IMR-90 (cell line): ENCODE data around the gene ASTN2. TPM values are rescaled to one million over a fixed set of nuclear protein-coding genes. Genes with fewer than 3 reads are reported as not detected.

Experiments used
- ATAC-seq: fragments of 200-7000 bp; cut with Tn5 transposase; 2 replicates; pipeline ENCODE4 v1.9.1; 2020; ENCODE audit warnings: low read depth, mild to moderate bottlenecking, moderate library complexity
- BruUV-seq: library from RNA; stranded (reverse); fragments of 400-500 nt; replicated peaks from 2 replicates; lab custom pipeline; 2021; lab: Mats Ljungman, UMichigan
- CTCF ChIA-PET: fragments of 300-600 bp; formaldehyde crosslinking; extraction: SDS; loops from one replicate; lab custom pipeline; 2021; ENCODE audit warnings: antibody characterized with exemption; lab: Yijun Ruan, JAX
- POLR2A ChIA-PET: fragments of 300-600 bp; sonication (Branson Sonifier 250); formaldehyde crosslinking; loops from one replicate; lab custom pipeline; 2022; ENCODE audit warnings: antibody characterized with exemption; ENCODE audit not compliant: unreplicated experiment; lab: Charles Lee
- DNase-seq: peaks from one replicate; pipeline ENCODE4 v3.0.0; 2013
- H2AFZ ChIP-seq: replicated peaks from 2 replicates; pipeline ENCODE3; 2013; ENCODE audit warnings: low read length, mild to moderate bottlenecking; ENCODE audit not compliant: poor library complexity
- H2AK5ac ChIP-seq: 2 replicates; pipeline ENCODE4 v1.6.1; 2013; ENCODE audit warnings: low read depth, low read length, inconsistent platforms
- H2AK9ac ChIP-seq: replicated peaks from 2 replicates; pipeline ENCODE3; 2013; ENCODE audit warnings: mild to moderate bottlenecking, low read depth, low read length, moderate library complexity; ENCODE audit not compliant: poor library complexity
- H2BK120ac ChIP-seq: 2 replicates; pipeline ENCODE4 v1.6.1; 2013; ENCODE audit warnings: low read depth, low read length, inconsistent platforms
- H2BK15ac ChIP-seq: 3 replicates; pipeline ENCODE4 v1.6.1; 2013; ENCODE audit warnings: low read depth, low read length, inconsistent platforms
- H2BK20ac ChIP-seq: 2 replicates; pipeline ENCODE4 v1.6.1; 2013; ENCODE audit warnings: low read depth, mild to moderate bottlenecking, inconsistent platforms, low read length, moderate library complexity
- H2BK5ac ChIP-seq: 2 replicates; pipeline ENCODE4 v1.6.1; 2013; ENCODE audit warnings: mild to moderate bottlenecking, low read depth, low read length, inconsistent platforms; ENCODE audit not compliant: poor library complexity, severe bottlenecking
- H3K14ac ChIP-seq: replicated peaks from 2 replicates; pipeline ENCODE4 v1.6.1; 2013; ENCODE audit warnings: low read depth, low read length, inconsistent platforms
- H3K18ac ChIP-seq: 2 replicates; pipeline ENCODE4 v1.6.1; 2013; ENCODE audit warnings: low read depth, low read length, control low read depth
- H3K23ac ChIP-seq: 2 replicates; pipeline ENCODE4 v1.6.1; 2013; ENCODE audit warnings: low read depth, low read length, inconsistent platforms
- H3K27ac ChIP-seq: 2 replicates; pipeline ENCODE4 v1.5.1; 2013; ENCODE audit warnings: mild to moderate bottlenecking, control low read depth, low read length; ENCODE audit not compliant: insufficient read depth
- H3K27me3 ChIP-seq: 2 replicates; pipeline ENCODE4 v1.6.1; 2013; ENCODE audit warnings: low read length; ENCODE audit not compliant: control insufficient read depth, insufficient read depth
- H3K36me3 ChIP-seq: 2 replicates; pipeline ENCODE4 v1.6.1; 2013; ENCODE audit warnings: low read length, mixed read lengths; ENCODE audit not compliant: control insufficient read depth, insufficient read depth
- H3K4ac ChIP-seq: 2 replicates; pipeline ENCODE4 v1.6.1; 2013; ENCODE audit warnings: low read depth, low read length, inconsistent platforms
- H3K4me1 ChIP-seq: 2 replicates; pipeline ENCODE4 v1.6.1; 2013; ENCODE audit warnings: low read length, mixed read lengths; ENCODE audit not compliant: control insufficient read depth, insufficient read depth
- H3K4me2 ChIP-seq: 2 replicates; pipeline ENCODE4 v1.6.1; 2013; ENCODE audit warnings: low read depth, mild to moderate bottlenecking, control low read depth, low read length, moderate library complexity
- H3K4me3 ChIP-seq: 2 replicates; pipeline ENCODE4 v1.5.1; 2013; ENCODE audit warnings: low read depth, mild to moderate bottlenecking, control low read depth, low read length, moderate library complexity; ENCODE audit not compliant: insufficient read depth
- H3K56ac ChIP-seq: 2 replicates; pipeline ENCODE4 v1.6.1; 2013; ENCODE audit warnings: low read length, inconsistent platforms; ENCODE audit not compliant: insufficient read depth; ENCODE audit errors: extremely low read depth
- H3K79me1 ChIP-seq, 2 experiments: 2 replicates each; pipeline ENCODE4 v1.6.1; 2013; ENCODE audit warnings: low read length in 2 of 2, inconsistent platforms in 1 of 2, low read depth in 1 of 2
- H3K9ac ChIP-seq: 2 replicates; pipeline ENCODE4 v1.6.1; 2013; ENCODE audit warnings: low read depth, low read length, control low read depth
- H3K9me1 ChIP-seq: 2 replicates; pipeline ENCODE4 v1.6.1; 2013; ENCODE audit warnings: low read length, inconsistent platforms; ENCODE audit not compliant: insufficient read depth
- H3K9me3 ChIP-seq: 2 replicates; pipeline ENCODE4 v1.6.1; 2013; ENCODE audit warnings: low read length; ENCODE audit not compliant: control insufficient read depth, insufficient read depth
- H4K20me1 ChIP-seq: 2 replicates; pipeline ENCODE4 v1.6.1; 2013; ENCODE audit warnings: low read length, inconsistent platforms; ENCODE audit not compliant: insufficient read depth
- H4K5ac ChIP-seq: 2 replicates; pipeline ENCODE4 v1.6.1; 2013; ENCODE audit warnings: mild to moderate bottlenecking, low read depth, low read length, control low read depth
- H4K8ac ChIP-seq, 2 experiments: 2 replicates each; pipeline ENCODE4 v1.6.1; 2013; ENCODE audit warnings: low read depth in 2 of 2, low read length in 2 of 2, control low read depth in 1 of 2, inconsistent platforms in 1 of 2
- H4K91ac ChIP-seq: 2 replicates; pipeline ENCODE4 v1.6.1; 2013; ENCODE audit warnings: low read depth, low read length, inconsistent platforms; ENCODE audit not compliant: insufficient read depth
- BHLHE40 ChIP-seq: fragments of 150-350 bp; IDR thresholded peaks from 2 replicates; pipeline ENCODE4 v1.6.1; 2016; ENCODE audit warnings: mild to moderate bottlenecking, low read depth, low read length
- CEBPB ChIP-seq: IDR thresholded peaks from 2 replicates; pipeline ENCODE4 v1.6.1; 2012; ENCODE audit warnings: low read depth, low read length, improper control_type of control experiment
- CHD1 ChIP-seq: IDR thresholded peaks from 2 replicates; pipeline ENCODE4 v1.6.1; 2012; ENCODE audit warnings: low read depth, low read length, improper control_type of control experiment
- CTCF ChIP-seq: conservative IDR thresholded peaks from 2 replicates; pipeline ENCODE4 v1.5.1; 2012; ENCODE audit warnings: mild to moderate bottlenecking, low read depth, low read length, improper control_type of control experiment
- FOS ChIP-seq: fragments of 150-350 bp; IDR thresholded peaks from 2 replicates; pipeline ENCODE4 v1.6.1; 2016; ENCODE audit warnings: low read depth, low read length
- MAFK ChIP-seq: IDR thresholded peaks from 2 replicates; pipeline ENCODE4 v1.6.1; 2012; ENCODE audit warnings: low read depth, low read length, improper control_type of control experiment
- MAZ ChIP-seq: IDR thresholded peaks from 2 replicates; pipeline ENCODE4 v1.6.1; 2012; ENCODE audit warnings: low read depth, mild to moderate bottlenecking, low read length, improper control_type of control experiment, moderate library complexity, borderline replicate concordance
- MXI1 ChIP-seq: IDR thresholded peaks from 2 replicates; pipeline ENCODE4 v1.6.1; 2012; ENCODE audit warnings: low read depth, mild to moderate bottlenecking, low read length, moderate library complexity, borderline replicate concordance
- NFE2L2 ChIP-seq: fragments of 150-350 bp; IDR thresholded peaks from 2 replicates; pipeline ENCODE4 v1.6.1; 2016; ENCODE audit warnings: low read depth, mild to moderate bottlenecking, low read length
- POLR2A ChIP-seq: IDR thresholded peaks from 2 replicates; pipeline ENCODE4 v1.6.1; 2012; ENCODE audit warnings: mild to moderate bottlenecking, low read depth, low read length
- RAD21 ChIP-seq: IDR thresholded peaks from 2 replicates; pipeline ENCODE4 v1.6.1; 2012; ENCODE audit warnings: low read length, improper control_type of control experiment
- RCOR1 ChIP-seq: IDR thresholded peaks from 2 replicates; pipeline ENCODE4 v1.6.1; 2012; ENCODE audit warnings: mild to moderate bottlenecking, low read length, improper control_type of control experiment; ENCODE audit not compliant: insufficient replicate concordance
- RFX5 ChIP-seq: IDR thresholded peaks from 2 replicates; pipeline ENCODE4 v1.8.0; 2012; ENCODE audit warnings: low read depth, mild to moderate bottlenecking, low read length, moderate library complexity
- SMC3 ChIP-seq: fragments of 150-350 bp; IDR thresholded peaks from 2 replicates; pipeline ENCODE4 v1.6.1; 2016; ENCODE audit warnings: low read depth, mild to moderate bottlenecking, antibody characterized with exemption, low read length, moderate library complexity
- WGBS, 2 experiments: methylation state at CpG; one replicate each; pipeline versions ENCODE4 v1.1.5 to v1.1.7; 2013; ENCODE audit warnings: missing lambda C conversion rate in 2 of 2; ENCODE audit not compliant: insufficient read length in 1 of 2; ENCODE audit errors: extremely low coverage in 2 of 2; 5-methylcytosine and 5-hydroxymethylcytosine counted together
- dilution Hi-C: fragments of 300-500 bp; cut with HindIII; formaldehyde crosslinking; loops from one replicate; pipeline ENCODE4 v1.14.3; 2018; ENCODE audit warnings: low sequenced_read_pairs; ENCODE audit not compliant: unreplicated experiment
- in situ Hi-C: fragments of 300-500 bp; cut with MboI; formaldehyde crosslinking; loops from 3 replicates; pipeline ENCODE4 v1.14.3; 2019; ENCODE audit warnings: low sequenced_read_pairs, inconsistent platforms, mixed read lengths
- intact Hi-C: fragments of 100-400 bp; cut with micrococcal nuclease; formaldehyde crosslinking; loops from 2 replicates; pipeline ENCODE4 v1.10.0; 2022
- polyA plus RNA-seq, 3 experiments: library from polyadenylated mRNA; depleted of rRNA; stranded (reverse); fragments of >200 nt; gene quantifications; 2 replicates each; pipeline ENCODE4 v1.2.3, GENCODE V29; 2012; ENCODE audit warnings: low replicate concordance in 1 of 3
- total RNA-seq: library from RNA; depleted of rRNA; stranded (reverse); fragments of >200 nt; gene quantifications from 2 replicates; pipeline ENCODE4 v1.2.3, GENCODE V29; 2012
- TF ChIP-seq, protein P1 (sequence below): fragments of 150-350 bp; IDR thresholded peaks from 2 replicates; pipeline ENCODE4 v1.6.1; 2016; ENCODE audit warnings: low read depth, mild to moderate bottlenecking, low read length, moderate library complexity, borderline replicate concordance
- TF ChIP-seq, protein P2 (sequence below): fragments of 150-350 bp; IDR thresholded peaks from 2 replicates; pipeline ENCODE4 v1.6.1; 2017; ENCODE audit warnings: mild to moderate bottlenecking, antibody characterized with exemption, low read length, low read depth

Gene ASTN2
- total and polyA plus RNA-seq, 2 of the 4 experiments (the other 2 are of a cell fraction): 3.8 to 6.8 TPM

DNA sequence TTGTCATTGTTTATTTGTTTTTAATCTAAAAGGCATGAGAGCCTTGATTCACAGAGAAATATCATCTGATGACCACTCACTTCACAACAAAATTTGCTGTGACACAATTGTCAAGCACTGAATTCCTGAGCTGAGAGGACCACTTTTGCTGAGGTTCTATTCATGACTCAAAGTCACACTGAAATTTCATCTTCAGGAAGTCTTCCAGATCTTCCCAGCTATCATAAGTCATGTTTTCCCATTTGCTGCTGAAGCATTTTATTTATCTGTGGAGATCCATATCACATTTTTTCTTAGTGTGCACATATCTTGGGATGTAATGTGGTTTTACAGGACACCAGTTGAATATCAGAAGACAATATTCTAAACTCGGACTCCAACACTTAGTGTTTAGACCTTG is 982.8 kb downstream of the ASTN2 start:
- H4K8ac ChIP-seq: no peak overlapping the region
- DNase-seq (peak; percentile 17), ATAC-seq (peak; percentile 24; the same call in 1 of the 2 replicates)
- H2BK120ac ChIP-seq: no peak overlapping the region
- H3K4me3 ChIP-seq: no peak overlapping the region
- no peak overlapping the region for H2BK20ac ChIP-seq
- dilution Hi-C loops: no loop called here
- no peaks in the 10 kb centered on the region for H3K36me3 ChIP-seq
- no peak overlapping the region for H4K5ac ChIP-seq
- H2BK5ac ChIP-seq: no peak overlapping the region
- CTCF ChIA-PET: interaction anchor here (0.7 to 1.1 kb wide), 2 partner anchors 19 to 113 kb away, joined by 3 to 4 read pairs; no protein-coding TSS in a partner anchor
- H3K27ac ChIP-seq: no peak overlapping the region
- H3K18ac ChIP-seq: no peak overlapping the region
- no peak overlapping the region for H3K56ac ChIP-seq
- no peak overlapping the region for H2BK15ac ChIP-seq
- H3K9me3 ChIP-seq: no peaks in the 10 kb centered on the region
- H3K4me1 ChIP-seq: no peaks in the 10 kb centered on the region
- POLR2A ChIA-PET: no interaction called here
- WGBS, 2 experiments: no CpG with 5 or more reads among the region's 1 CpG
- no peak overlapping the region for H3K14ac ChIP-seq
- H3K4me2 ChIP-seq: no peak overlapping the region
- H3K9ac ChIP-seq: no peak overlapping the region
- no peak for TF ChIP-seq NFE2L2
- no peak for TF ChIP-seq SMC3
- TF ChIP-seq, protein P1, sequence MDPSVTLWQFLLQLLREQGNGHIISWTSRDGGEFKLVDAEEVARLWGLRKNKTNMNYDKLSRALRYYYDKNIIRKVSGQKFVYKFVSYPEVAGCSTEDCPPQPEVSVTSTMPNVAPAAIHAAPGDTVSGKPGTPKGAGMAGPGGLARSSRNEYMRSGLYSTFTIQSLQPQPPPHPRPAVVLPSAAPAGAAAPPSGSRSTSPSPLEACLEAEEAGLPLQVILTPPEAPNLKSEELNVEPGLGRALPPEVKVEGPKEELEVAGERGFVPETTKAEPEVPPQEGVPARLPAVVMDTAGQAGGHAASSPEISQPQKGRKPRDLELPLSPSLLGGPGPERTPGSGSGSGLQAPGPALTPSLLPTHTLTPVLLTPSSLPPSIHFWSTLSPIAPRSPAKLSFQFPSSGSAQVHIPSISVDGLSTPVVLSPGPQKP: no peak
- no peak for TF ChIP-seq MXI1
- no peak for TF ChIP-seq FOS
- no peak for TF ChIP-seq MAZ
- TF ChIP-seq CTCF: no peak
- no peak for TF ChIP-seq MAFK
- no peak for TF ChIP-seq CEBPB
- TF ChIP-seq, protein P2, sequence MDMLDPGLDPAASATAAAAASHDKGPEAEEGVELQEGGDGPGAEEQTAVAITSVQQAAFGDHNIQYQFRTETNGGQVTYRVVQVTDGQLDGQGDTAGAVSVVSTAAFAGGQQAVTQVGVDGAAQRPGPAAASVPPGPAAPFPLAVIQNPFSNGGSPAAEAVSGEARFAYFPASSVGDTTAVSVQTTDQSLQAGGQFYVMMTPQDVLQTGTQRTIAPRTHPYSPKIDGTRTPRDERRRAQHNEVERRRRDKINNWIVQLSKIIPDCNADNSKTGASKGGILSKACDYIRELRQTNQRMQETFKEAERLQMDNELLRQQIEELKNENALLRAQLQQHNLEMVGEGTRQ: no peak
- TF ChIP-seq POLR2A: no peak
- no peak for TF ChIP-seq RCOR1
- TF ChIP-seq RFX5: no peak
- no peak for TF ChIP-seq RAD21
- no peak for TF ChIP-seq BHLHE40
- TF ChIP-seq CHD1: no peak
- no peak overlapping the region for H3K4ac ChIP-seq
- H2AK5ac ChIP-seq: no peak overlapping the region
- H3K79me1 ChIP-seq: no peaks in the 10 kb centered on the region
- H4K20me1 ChIP-seq: no peaks in the 10 kb centered on the region
- no peak overlapping the region for H3K23ac ChIP-seq
- BruUV-seq: no TSS peak
- H2AFZ ChIP-seq: no peak overlapping the region
- in situ Hi-C loops: no loop called here
- no peak overlapping the region for H2AK9ac ChIP-seq
- intact Hi-C loops: no loop called here
- H4K91ac ChIP-seq: no peak overlapping the region
- H3K9me1 ChIP-seq: no peaks in the 10 kb centered on the region
- no peaks in the 10 kb centered on the region; the same call in 1 of the 2 replicates for H3K27me3 ChIP-seq
